SK-N-SH (cell line): ENCODE results near the gene TRIM68. TPM values are rescaled to one million over a fixed set of nuclear protein-coding genes. Genes with fewer than 3 reads are reported as not detected.
A peak's percentile ranks its signal among the peaks of the same experiment; 100 is the strongest.

Source experiments
- CTCF ChIA-PET: fragments of 300-600, 350-600 bp; formaldehyde crosslinking; extraction: SDS; loops from one replicate; lab custom pipeline; 2021; lab: Yijun Ruan, JAX
- POLR2A ChIA-PET: fragments of 350-600 bp; sonication (Branson Sonifier 250); formaldehyde crosslinking; extraction: SDS; loops from one replicate; lab custom pipeline; 2020; ENCODE audit warnings: antibody characterized with exemption, inconsistent platforms; lab: Yijun Ruan, JAX
- DNase-seq: peaks from one replicate; pipeline ENCODE4 v3.0.0; 2012
- H2AFZ ChIP-seq: fragments of 200-600 bp; sonication (generic); 2 replicates; pipeline ENCODE4 v1.8.1; 2016; ENCODE audit warnings: antibody characterized with exemption, mild to moderate bottlenecking, low read depth
- H3F3A ChIP-seq: fragments of 200-600 bp; sonication (generic); replicated peaks from 2 replicates; pipeline ENCODE3; 2016; ENCODE audit warnings: antibody characterized with exemption, mild to moderate bottlenecking; ENCODE audit not compliant: insufficient read depth
- H3K27ac ChIP-seq, 2 experiments: fragments of 200-500 bp in 1 of 2; fragments of 200-600 bp in 1 of 2; sonication (Bioruptor generic) in 1 of 2; sonication (generic), shearing (Covaris generic) in 1 of 2; 2 replicates each; pipeline versions ENCODE4 v1.5.1 to v1.6.1; 2014 to 2016; ENCODE audit warnings: low read depth in 2 of 2, inconsistent platforms in 1 of 2, low read length in 1 of 2, mild to moderate bottlenecking in 1 of 2, mixed read lengths in 1 of 2
- H3K27me3 ChIP-seq: fragments of 200-600 bp; sonication (generic), shearing (Covaris generic); 2 replicates; pipeline ENCODE4 v1.6.1; 2016; ENCODE audit warnings: mixed run types; ENCODE audit not compliant: insufficient read depth
- H3K36me3 ChIP-seq, 2 experiments: fragments of 200-500 bp in 1 of 2; fragments of 200-600 bp in 1 of 2; sonication (Bioruptor generic) in 1 of 2; sonication (generic) in 1 of 2; replicated peaks in 1 of 2; 2 replicates each; pipeline versions ENCODE3 to v1.5.1; 2014 to 2016; ENCODE audit warnings: low read length in 1 of 2, mild to moderate bottlenecking in 1 of 2; ENCODE audit not compliant: insufficient read depth in 2 of 2, control insufficient read depth in 1 of 2
- H3K4me1 ChIP-seq, 2 experiments: fragments of 200-500 bp in 1 of 2; fragments of 200-600 bp in 1 of 2; sonication (Bioruptor generic) in 1 of 2; sonication (generic), shearing (Covaris generic) in 1 of 2; 2 replicates each; pipeline versions ENCODE4 v1.5.1 to v1.6.1; 2014 to 2016; ENCODE audit warnings: low read depth in 1 of 2, low read length in 1 of 2, mixed run types in 1 of 2; ENCODE audit not compliant: insufficient read depth in 2 of 2, control insufficient read depth in 1 of 2
- H3K4me2 ChIP-seq: fragments of 200-600 bp; sonication (generic), shearing (Covaris generic); 2 replicates; pipeline ENCODE4 v1.6.1; 2017; ENCODE audit warnings: mixed run types
- H3K4me3 ChIP-seq, 2 experiments: fragments of 200-500 bp in 1 of 2; fragments of 200-600 bp in 1 of 2; sonication (Bioruptor generic) in 1 of 2; sonication (generic), shearing (Covaris generic) in 1 of 2; 2 replicates each; pipeline versions ENCODE4 v1.5.1 to v1.8.1; 2014 to 2016; ENCODE audit warnings: low read depth in 2 of 2, inconsistent platforms in 1 of 2, low read length in 1 of 2, mild to moderate bottlenecking in 1 of 2, mixed read lengths in 1 of 2, moderate library complexity in 1 of 2
- H3K79me2 ChIP-seq: fragments of 200-600 bp; sonication (generic); 2 replicates; pipeline ENCODE4 v1.8.1; 2017; ENCODE audit warnings: mild to moderate bottlenecking; ENCODE audit not compliant: insufficient read depth
- H3K9ac ChIP-seq: fragments of 200-600 bp; sonication (generic); 2 replicates; pipeline ENCODE4 v1.6.1; 2017; ENCODE audit warnings: mixed run types
- H3K9me2 ChIP-seq: fragments of 200-600 bp; sonication (generic); 2 replicates; pipeline ENCODE4 v1.6.1; 2017; ENCODE audit warnings: mixed run types
- H3K9me3 ChIP-seq: fragments of 200-600 bp; sonication (generic); 2 replicates; pipeline ENCODE4 v1.6.1; 2017; ENCODE audit warnings: mixed run types, mild to moderate bottlenecking, moderate library complexity
- H4K20me1 ChIP-seq: fragments of 200-600 bp; sonication (generic); 2 replicates; pipeline ENCODE4 v1.6.1; 2017; ENCODE audit warnings: mild to moderate bottlenecking, mixed run types; ENCODE audit not compliant: insufficient read depth
- CHD2 ChIP-seq: fragments of 150-350 bp; IDR thresholded peaks from 2 replicates; pipeline ENCODE4 v1.6.1; 2018; ENCODE audit warnings: low read length; ENCODE audit not compliant: partially characterized antibody
- ELF1 ChIP-seq: IDR thresholded peaks from 2 replicates; pipeline ENCODE4 v1.4.0; 2012
- EP300 ChIP-seq, 2 experiments: IDR thresholded peaks; 2 replicates each; pipeline versions ENCODE4 v1.4.0 to v1.6.1; 2012; ENCODE audit warnings: borderline replicate concordance in 1 of 2, low read depth in 1 of 2, low read length in 1 of 2
- EZH2phosphoT487 ChIP-seq: fragments of 200-600 bp; sonication (generic); IDR thresholded peaks from 2 replicates; pipeline ENCODE4 v1.6.1; 2017; ENCODE audit warnings: low read depth, mixed run types, mild to moderate bottlenecking, antibody characterized with exemption, moderate library complexity, borderline replicate concordance
- FOSL2 ChIP-seq: IDR thresholded peaks from 2 replicates; pipeline ENCODE4 v1.4.0; 2012; ENCODE audit warnings: low read depth, mild to moderate bottlenecking, moderate library complexity, borderline replicate concordance
- FOXJ3 ChIP-seq: sonication (generic); formaldehyde crosslinking; IDR thresholded peaks from 2 replicates; pipeline ENCODE4 v1.5.1; 2020; ENCODE audit warnings: mild to moderate bottlenecking, missing genetic modification reagents
- GABPA ChIP-seq: IDR thresholded peaks from 2 replicates; pipeline ENCODE4 v1.4.0; 2012; ENCODE audit warnings: low read depth, mild to moderate bottlenecking
- MAX ChIP-seq: IDR thresholded peaks from 2 replicates; pipeline ENCODE4 v1.4.0; 2012; ENCODE audit warnings: low read depth
- MEF2A ChIP-seq: IDR thresholded peaks from 2 replicates; pipeline ENCODE4 v1.4.0; 2012; ENCODE audit warnings: low read depth, borderline replicate concordance
- MXI1 ChIP-seq: IDR thresholded peaks from 2 replicates; pipeline ENCODE4 v1.6.1; 2012; ENCODE audit warnings: mild to moderate bottlenecking, low read depth, low read length, improper control_type of control experiment
- NFIC ChIP-seq: IDR thresholded peaks from 2 replicates; pipeline ENCODE4 v1.4.0; 2012; ENCODE audit warnings: borderline replicate concordance
- NRF1 ChIP-seq: IDR thresholded peaks from 2 replicates; pipeline ENCODE4 v1.6.1; 2012; ENCODE audit warnings: low read depth, mild to moderate bottlenecking, low read length
- PBX3 ChIP-seq: IDR thresholded peaks from 2 replicates; pipeline ENCODE4; 2012
- RAD21 ChIP-seq: IDR thresholded peaks from 2 replicates; pipeline ENCODE4 v1.6.1; 2012; ENCODE audit warnings: mild to moderate bottlenecking, low read length
- RFX5 ChIP-seq: IDR thresholded peaks from 2 replicates; pipeline ENCODE4 v1.6.1; 2012; ENCODE audit warnings: mild to moderate bottlenecking, improper control_type of control experiment, low read length
- TEAD4 ChIP-seq: IDR thresholded peaks from 2 replicates; pipeline ENCODE4 v1.4.0; 2012; ENCODE audit warnings: mild to moderate bottlenecking, borderline replicate concordance; ENCODE audit not compliant: insufficient read depth
- YY1 ChIP-seq: IDR thresholded peaks from 2 replicates; pipeline ENCODE4 v1.4.0; 2012; ENCODE audit warnings: low read depth, mild to moderate bottlenecking
- WGBS: methylation state at CpG from one replicate; pipeline ENCODE4 v1.1.6; 2017; ENCODE audit warnings: low lambda C conversion rate; 5-methylcytosine and 5-hydroxymethylcytosine counted together
- polyA plus RNA-seq, 3 experiments: library from polyadenylated mRNA; depleted of rRNA; stranded (reverse); fragments of >200 nt; gene quantifications; 2 replicates each; pipeline ENCODE4 v1.2.3, GENCODE V29; 2012

The TRIM68 gene
- polyA plus RNA-seq, 1 of the 3 experiments (the other 2 are of a cell fraction) = 4.9 TPM

GRCh38 chr11:4607781-4608666 lies at the start of gene TRIM68 (continued):
- TF ChIP-seq ELF1 = peak; percentile 92
- no peak for TF ChIP-seq FOXJ3
- no peak for TF ChIP-seq YY1
- TF ChIP-seq NFIC = no peak; the same call in none of the 2 replicates
- peak; percentile 61; the same call in 1 of the 2 replicates for TF ChIP-seq MAX
- TF ChIP-seq MEF2A = no peak
- TF ChIP-seq EZH2phosphoT487 = no peak
- peak; percentile 63 for TF ChIP-seq NRF1
- TF ChIP-seq GABPA = peak; percentile 35; the same call in 1 of the 2 replicates
- TF ChIP-seq CHD2 = peak; percentile 70
- no peak for TF ChIP-seq FOSL2
- TF ChIP-seq PBX3 = no peak
- no peak for TF ChIP-seq RAD21
- no peak for TF ChIP-seq EP300 (IDR thresholded peaks at IDR 0.05; ENCODE audit: borderline replicate concordance in 1 of 2, low read depth in 1 of 2, low read length in 1 of 2)
- 0 out of 2 replicates have a peak, but pooled peaks have one; percentile 28 for TF ChIP-seq MXI1

GRCh38 chr11:4654635-4655369 lies 46.8 kb upstream of the TRIM68 start:
- ChIA-PET POLR2A (no interaction called here), CTCF (interaction anchor here (1.8 kb wide), 1 partner anchor 18 kb away, joined by 6 read pairs; the partner anchor contains the start of gene OR51D1)
- Histone ChIP-seq H3K4me3 (no peak overlapping the region), H3K27me3 (peaks cover 15% of the 10 kb centered on the region; the same call in 1 of the 2 replicates), H3K79me2 (no peaks in the 10 kb centered on the region), H3K9me2 (no peaks in the 10 kb centered on the region), H3K9ac (no peak overlapping the region), H3K27ac (no peak overlapping the region), H3K4me1 (no peaks in the 10 kb centered on the region), H3K9me3 (no peaks in the 10 kb centered on the region), H3K36me3 (no peaks in the 10 kb centered on the region), H3F3A (no peaks in the 10 kb centered on the region), H4K20me1 (no peaks in the 10 kb centered on the region), H2AFZ (no peak overlapping the region), H3K4me2 (no peak overlapping the region)
- DNase-seq = no peak
- TF ChIP-seq RFX5 = no peak
- TF ChIP-seq EP300 (IDR thresholded peaks at IDR 0.05; ENCODE audit: borderline replicate concordance in 1 of 2, low read depth in 1 of 2, low read length in 1 of 2) = no peak
- TF ChIP-seq MXI1 = no peak
- no peak for TF ChIP-seq TEAD4
- WGBS = 0% methylated on average over 2 of the region's 2 CpGs
